SK-N-DZ (cell line): ENCODE results near the gene KRTAP10-2.

Experiments
- DNase-seq: peaks from one replicate; pipeline ENCODE4 v3.0.0-alpha.2; 2015; ENCODE audit warnings: low spot score

KRTAP10-2 gene

GRCh38 chr21:44540741-44541288 is 10.5 kb downstream of the KRTAP10-2 start:
- DNase-seq, result no peak

- no peak for DNase-seq
These were observed 11.2 kb downstream of the KRTAP10-2 start, which contains the start of gene KRTAP10-1 for GRCh38 chr21:44539991-44540666. KRTAP10-1 (minus strand) TSS chr21:44540195; CDS start chr21:44540150, 45 bp downstream.

DNA sequence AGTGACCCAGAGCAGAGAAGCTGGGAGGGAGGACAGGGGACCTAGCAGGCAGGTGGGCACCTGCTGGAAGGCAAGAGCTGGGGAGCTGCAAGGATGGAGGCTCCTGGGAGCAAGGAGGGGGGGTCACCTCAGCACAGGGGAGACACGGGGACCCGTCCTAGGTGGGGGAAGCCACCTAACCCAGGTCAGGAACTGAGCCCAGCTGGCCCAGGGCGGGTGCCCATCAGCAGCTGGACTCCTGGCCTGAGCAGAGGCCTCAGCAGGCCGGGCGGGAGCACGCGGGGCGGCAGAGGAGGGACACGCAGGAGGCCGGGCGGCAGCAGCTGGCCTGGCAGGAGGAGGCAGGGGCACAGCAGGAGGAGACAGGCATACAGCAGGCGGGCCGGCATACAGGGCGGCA is 12.3 kb downstream of the KRTAP10-2 start:
- DNase-seq, result no peak

DNA sequence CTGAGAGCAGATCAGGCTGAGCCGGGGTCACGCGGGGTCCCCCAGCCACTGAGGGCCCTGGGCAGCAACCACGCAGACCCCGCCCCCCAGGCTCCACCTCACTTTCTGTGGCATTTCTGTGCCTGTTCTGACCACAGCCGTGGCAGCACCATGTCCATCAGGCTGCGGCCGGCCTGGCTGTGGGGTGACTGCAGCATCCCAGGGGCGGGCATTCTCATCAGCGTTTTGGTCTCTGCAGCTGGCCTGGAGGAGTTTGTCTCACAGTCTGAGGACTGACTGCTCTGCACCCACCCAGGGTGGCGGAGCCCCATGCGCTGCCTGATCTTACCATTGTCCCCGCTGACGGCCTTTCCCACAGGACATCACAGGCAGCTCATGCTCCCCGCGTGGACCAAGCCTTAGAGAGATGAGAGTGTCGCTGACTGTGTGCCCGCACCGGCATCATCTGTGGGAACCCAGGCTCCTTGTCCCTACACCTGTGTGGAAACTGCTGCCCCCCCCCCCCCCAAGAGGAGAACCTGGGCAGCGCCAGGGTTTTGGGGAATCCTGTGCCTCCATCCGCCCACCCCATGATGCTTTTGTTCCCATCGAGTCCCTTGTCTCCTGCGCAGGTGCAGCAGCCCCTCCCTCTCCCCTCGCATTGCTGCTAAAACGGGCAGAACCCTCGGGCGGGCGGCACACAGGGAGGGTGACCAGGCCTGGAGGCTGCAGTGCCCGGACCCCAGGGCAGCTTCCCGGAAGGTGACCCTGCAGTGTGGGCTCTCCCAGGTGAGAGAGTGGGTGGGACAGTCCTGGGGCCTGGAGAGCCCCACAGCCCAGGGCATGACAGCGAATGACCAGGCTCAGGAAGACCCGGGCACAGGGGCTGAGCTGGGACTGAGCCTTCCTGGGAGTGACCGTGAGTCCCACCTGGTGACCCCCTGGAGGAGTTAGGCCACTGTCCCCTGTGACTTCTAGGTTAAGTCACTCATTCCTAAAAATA is 13.1 kb downstream of the KRTAP10-2 start:
- DNase-seq, result no peak

DNA sequence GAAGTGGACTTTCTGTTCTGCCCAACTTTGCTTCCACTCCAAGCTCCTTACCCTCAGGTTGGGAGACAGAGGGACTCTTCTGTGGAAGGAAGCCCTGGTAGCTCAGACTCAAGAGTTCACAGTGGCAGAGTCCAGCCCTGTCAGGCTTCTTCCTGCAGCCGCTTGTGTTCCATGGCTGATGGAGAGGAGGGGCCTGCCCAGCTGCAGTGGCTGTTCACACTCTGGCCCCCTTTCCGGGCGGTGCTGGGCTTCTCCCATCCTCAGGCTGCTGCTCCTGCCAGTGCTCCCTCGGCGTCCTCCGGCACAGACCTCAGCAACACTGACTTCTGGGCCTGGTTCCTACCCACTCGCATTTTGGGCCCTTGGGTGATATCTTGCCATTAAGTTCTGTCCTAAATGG is 15.3 kb downstream of the KRTAP10-2 start:
- no peak for DNase-seq

DNA sequence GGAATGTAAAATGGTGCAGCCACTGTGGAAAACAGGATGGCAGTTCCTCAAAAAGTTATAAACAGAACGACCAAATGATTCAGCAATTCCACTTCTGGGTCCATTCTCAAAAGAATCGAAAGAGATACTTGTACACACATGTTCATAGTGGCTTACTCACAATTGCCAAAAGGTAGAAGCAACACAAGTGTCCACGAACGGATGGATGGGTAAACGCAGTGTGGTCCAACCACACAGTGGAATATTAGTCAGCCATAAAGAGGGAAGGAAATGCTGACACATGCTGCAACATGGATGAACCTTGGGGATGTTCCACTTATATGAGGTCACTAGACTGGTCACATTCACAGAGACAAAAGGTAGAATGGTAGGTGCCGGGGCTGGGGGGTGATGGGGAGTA is 16.6 kb downstream of the KRTAP10-2 start:
- no peak for DNase-seq

DNA sequence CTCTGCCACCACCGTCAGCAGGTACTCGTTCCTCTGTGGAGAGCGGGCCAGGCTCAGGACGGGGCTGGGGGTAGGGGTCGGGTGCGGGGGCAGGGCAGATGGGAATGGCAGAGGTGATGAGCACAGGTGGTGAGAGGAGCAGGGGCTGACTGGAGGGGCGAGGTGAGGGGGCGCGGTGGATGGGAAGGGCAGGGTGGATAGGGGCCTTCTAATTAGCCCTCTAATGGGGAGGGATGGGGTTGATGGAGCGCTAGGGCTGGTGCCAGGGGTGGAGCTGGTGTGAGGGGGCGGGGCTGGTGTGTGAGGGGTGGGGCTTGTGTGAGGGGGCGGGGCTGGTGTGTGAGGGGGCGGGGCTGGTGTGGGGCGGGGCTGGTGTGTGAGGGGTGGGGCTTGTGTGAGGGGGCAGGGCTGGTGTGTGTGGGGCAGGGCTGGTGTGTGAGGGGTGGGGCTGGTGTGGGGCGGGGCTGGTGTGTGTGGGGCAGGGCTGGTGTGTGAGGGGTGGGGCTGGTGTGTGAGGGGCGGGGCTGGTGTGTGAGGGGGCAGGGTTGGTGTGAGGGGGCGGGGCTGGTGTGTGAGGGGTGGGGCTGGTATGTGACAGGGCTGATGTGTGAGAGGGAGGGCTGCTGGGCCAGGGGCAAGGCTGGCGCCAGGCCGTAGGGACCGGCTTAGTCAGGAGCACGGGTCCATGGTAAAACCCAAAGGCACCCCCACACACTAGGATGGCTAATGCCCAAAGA is 17.2 kb downstream of the KRTAP10-2 start:
- no peak for DNase-seq

GRCh38 chr21:44533121-44533890 is 18.0 kb downstream of the KRTAP10-2 start:
- DNase-seq, result no peak

GRCh38 chr21:44532712-44533111 is 18.6 kb downstream of the KRTAP10-2 start:
- no peak for DNase-seq

DNA sequence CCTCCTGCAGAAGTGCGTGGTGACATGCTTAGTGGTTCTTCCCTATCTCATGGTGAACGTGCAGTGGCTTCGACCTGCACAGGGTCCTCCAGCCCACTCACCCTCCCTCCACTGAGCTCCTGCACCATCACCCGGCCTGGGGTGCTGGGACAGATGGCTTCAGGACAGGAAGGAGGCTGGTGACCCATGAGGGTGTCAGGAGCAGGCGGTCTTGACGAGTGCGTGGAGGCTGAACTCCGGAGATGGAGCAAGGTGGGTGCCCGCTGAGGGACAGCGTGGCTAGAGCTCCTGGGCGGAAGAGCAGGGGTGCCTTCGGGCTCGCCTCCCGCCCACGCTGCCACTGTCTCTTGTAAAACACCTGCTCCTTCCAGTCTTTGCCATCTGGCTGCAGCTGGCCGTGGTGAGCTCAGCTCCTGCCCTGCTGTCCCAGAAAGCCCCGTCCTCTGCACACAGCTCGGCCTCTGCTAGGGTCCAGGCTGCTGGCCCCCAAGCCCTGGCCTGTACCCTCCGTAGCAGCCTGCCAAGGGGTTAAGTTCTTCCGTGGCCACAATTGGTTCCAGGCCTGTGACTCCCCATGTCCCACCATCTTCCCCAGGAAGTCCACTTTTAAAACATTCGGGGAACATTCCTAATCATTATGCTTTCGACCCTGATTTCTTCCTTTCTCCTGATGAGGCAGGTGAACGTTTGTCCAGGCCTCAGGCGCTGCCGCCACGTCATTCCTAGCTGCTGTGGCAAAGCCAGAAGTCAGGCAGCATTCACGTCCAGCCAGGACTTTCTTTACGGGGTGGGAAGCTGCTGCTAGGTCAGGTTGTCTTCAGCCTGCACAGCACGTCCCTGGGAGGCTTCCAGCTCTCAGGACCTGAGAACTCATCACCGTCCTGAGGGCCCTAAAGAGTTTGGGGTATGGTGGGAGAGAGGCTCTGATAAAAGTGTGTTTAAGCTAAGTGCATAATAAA is 19.4 kb downstream of the KRTAP10-2 start:
- DNase-seq, result no peak

DNA sequence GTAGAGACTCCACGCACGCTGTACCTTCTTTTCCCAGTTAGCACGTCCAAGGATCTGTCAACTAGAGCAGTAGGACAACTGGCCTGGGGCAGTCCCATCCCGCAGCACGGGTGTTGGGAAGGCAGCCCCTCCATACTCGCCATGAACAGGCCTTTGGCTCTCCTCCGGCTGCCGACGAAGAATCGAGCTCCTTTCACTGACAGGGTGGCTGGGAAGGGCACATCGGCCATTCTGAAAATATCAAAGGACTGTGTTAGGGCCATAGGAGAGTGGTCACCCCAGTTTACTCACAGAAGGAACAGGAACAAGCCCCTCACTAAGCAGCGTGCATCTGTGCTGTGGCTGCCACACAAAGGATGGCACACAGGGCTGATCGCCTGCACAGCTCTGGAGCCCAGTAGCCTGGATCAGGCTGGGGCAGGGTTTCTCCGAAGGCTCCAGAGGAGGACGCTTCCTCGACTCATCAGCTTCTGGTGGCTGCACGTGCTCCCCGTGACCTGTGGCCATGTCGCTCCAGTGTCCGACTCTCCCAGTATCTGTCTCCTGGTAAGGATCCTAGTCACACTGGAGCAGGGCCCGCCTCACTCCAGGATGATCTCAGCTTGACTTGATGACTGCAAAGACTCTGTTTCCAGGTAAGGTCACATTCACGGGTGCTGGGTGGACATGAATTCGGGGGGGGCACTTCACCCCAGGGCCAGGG is 20.3 kb downstream of the KRTAP10-2 start:
- DNase-seq, result no peak

GRCh38 chr21:44530221-44530902 is 20.9 kb downstream of the KRTAP10-2 start:
- no peak for DNase-seq

- no peak for DNase-seq
These were observed 21.7 kb downstream of the KRTAP10-2 start for GRCh38 chr21:44529503-44530125.

DNA sequence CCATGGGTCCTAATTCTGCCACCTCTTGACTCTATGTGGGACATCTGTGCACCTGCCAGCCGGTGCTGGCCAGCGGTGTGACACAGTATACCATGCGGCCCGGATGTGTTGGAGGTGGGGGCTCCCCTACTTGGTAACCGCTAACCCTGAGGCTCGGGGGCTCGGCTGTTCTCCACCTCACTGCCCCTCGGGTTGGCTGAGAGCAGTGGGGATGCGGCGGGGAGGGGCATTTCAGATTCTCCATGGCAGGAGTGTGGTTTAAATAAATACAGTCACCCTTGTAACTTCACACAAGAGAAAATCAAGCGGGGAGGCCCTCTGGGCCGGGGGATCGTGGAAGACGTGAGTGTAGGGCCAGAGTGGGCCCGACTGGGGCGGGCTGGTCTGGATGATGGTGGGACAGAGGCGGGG is 22.3 kb downstream of the KRTAP10-2 start:
- no peak for DNase-seq

DNA sequence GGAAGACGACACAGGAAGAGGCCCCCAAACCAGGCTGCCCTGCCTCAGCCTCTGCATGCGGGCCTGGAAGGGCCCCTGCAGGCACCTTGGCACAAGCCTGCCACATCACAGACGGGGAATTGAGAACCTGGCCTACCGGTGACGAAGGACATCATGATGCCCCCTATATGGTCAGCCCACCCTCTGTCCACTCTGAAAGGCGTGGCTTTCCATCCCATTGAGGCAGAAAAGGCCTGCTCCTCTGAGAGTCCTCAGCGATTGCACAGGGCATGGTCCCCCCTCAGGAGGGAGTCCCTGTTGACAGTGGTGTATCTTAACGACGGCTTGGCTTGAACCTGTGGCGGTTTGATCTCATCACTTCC is 22.7 kb downstream of the KRTAP10-2 start:
- no peak for DNase-seq

GRCh38 chr21:44527983-44528633 is 23.2 kb downstream of the KRTAP10-2 start:
- DNase-seq, result no peak

GRCh38 chr21:44527156-44527982 is 23.9 kb downstream of the KRTAP10-2 start:
- no peak for DNase-seq
